GM12878 (cell line): ENCODE measurements around the gene SLC9C1. TPM values are rescaled to one million over a fixed set of nuclear protein-coding genes. Genes with fewer than 3 reads are reported as not detected.

Source experiments
- CTCF ChIP-seq, 3 experiments: IDR thresholded peaks in 2 of 3; conservative IDR thresholded peaks in 1 of 3; 2 replicates each; pipeline ENCODE4 v1.5.1; 2011; ENCODE audit warnings: low read depth in 3 of 3, low read length in 3 of 3, mild to moderate bottlenecking in 3 of 3, control low read depth in 2 of 3, moderate library complexity in 2 of 3, inconsistent platforms in 1 of 3, mixed read lengths in 1 of 3; ENCODE audit not compliant: control insufficient read depth in 2 of 3, insufficient read depth in 1 of 3; ENCODE audit errors: extremely low read depth in 1 of 3
- RAD21 ChIP-seq: IDR thresholded peaks from 2 replicates; pipeline ENCODE4 v1.6.1; 2011; ENCODE audit warnings: mild to moderate bottlenecking, low read depth, low read length, moderate library complexity; ENCODE audit not compliant: insufficient read depth
- RFX5 ChIP-seq: IDR thresholded peaks from 2 replicates; pipeline ENCODE4 v1.6.1; 2011; ENCODE audit warnings: low read depth, low read length, improper control_type of control experiment
- SKIL ChIP-seq: fragments of 450-650 bp; IDR thresholded peaks from 2 replicates; pipeline ENCODE4 v1.6.1; 2017; ENCODE audit warnings: mild to moderate bottlenecking, low read depth, inconsistent platforms; ENCODE audit not compliant: poor library complexity, severe bottlenecking
- SMAD5 ChIP-seq: IDR thresholded peaks from 2 replicates; pipeline ENCODE4 v1.6.1; 2016; ENCODE audit warnings: antibody characterized with exemption, low read depth
- SMARCA5 ChIP-seq: fragments of 450-650 bp; IDR thresholded peaks from 2 replicates; pipeline ENCODE4 v1.6.1; 2017; ENCODE audit warnings: mild to moderate bottlenecking
- SMC3 ChIP-seq: IDR thresholded peaks from 2 replicates; pipeline ENCODE4 v1.6.1; 2011; ENCODE audit warnings: low read length, improper control_type of control experiment, borderline replicate concordance
- SREBF2 ChIP-seq: IDR thresholded peaks from 2 replicates; pipeline ENCODE4 v1.6.1; 2012; ENCODE audit warnings: mild to moderate bottlenecking, low read length
- ZBTB4 ChIP-seq: fragments of 450-650 bp; formaldehyde crosslinking; IDR thresholded peaks from 2 replicates; pipeline ENCODE4 v1.4.0; 2022; ENCODE audit warnings: mild to moderate bottlenecking, moderate library complexity
- ZSCAN29 ChIP-seq: fragments of 450-650 bp; IDR thresholded peaks from 2 replicates; pipeline ENCODE4 v1.6.1; 2017; ENCODE audit warnings: mild to moderate bottlenecking, moderate library complexity
- polyA plus RNA-seq, 11 experiments: library from polyadenylated mRNA; depleted of rRNA in 4 of 11; unstranded in 6 of 11; stranded (reverse) in 5 of 11; fragments of >200 nt; fragmentation: Nextera tagmentation in 4 of 11; fragmentation: Illumina TruSeq in 1 of 11; extraction: Ambion mirVana in 4 of 11; extraction: Trizol in 1 of 11; gene quantifications; 1 replicate in 1 of 11; 2 replicates in 10 of 11; pipeline versions ENCODE4 v1.2.1 to v1.2.3, GENCODE V29; 2011 to 2016; ENCODE audit warnings: inconsistent platforms in 2 of 11, missing spikeins in 2 of 11, low read depth in 1 of 11
- total RNA-seq, 4 experiments: library from RNA; depleted of rRNA in 3 of 4; stranded (reverse); fragments of >200 nt in 3 of 4; fragmentation: Illumina TruSeq in 1 of 4; extraction: Trizol in 1 of 4; gene quantifications; 2 replicates each; pipeline versions ENCODE4 v1.2.1 to v1.2.3, GENCODE V29; 2013 to 2021
- TF ChIP-seq, protein P1 (sequence below): fragments of 450-650 bp; IDR thresholded peaks from 2 replicates; pipeline ENCODE4 v1.6.1; 2016; ENCODE audit warnings: mild to moderate bottlenecking
- TF ChIP-seq, protein P2 (sequence below): fragments of 450-650 bp; IDR thresholded peaks from 2 replicates; pipeline ENCODE4 v1.6.1; 2017; ENCODE audit warnings: mild to moderate bottlenecking, moderate library complexity

The SLC9C1 gene
- total and polyA plus RNA-seq, 10 of the 15 experiments (the other 5 are each of a cell fraction or from before 2014, with no cell fraction given), result not detected

DNA sequence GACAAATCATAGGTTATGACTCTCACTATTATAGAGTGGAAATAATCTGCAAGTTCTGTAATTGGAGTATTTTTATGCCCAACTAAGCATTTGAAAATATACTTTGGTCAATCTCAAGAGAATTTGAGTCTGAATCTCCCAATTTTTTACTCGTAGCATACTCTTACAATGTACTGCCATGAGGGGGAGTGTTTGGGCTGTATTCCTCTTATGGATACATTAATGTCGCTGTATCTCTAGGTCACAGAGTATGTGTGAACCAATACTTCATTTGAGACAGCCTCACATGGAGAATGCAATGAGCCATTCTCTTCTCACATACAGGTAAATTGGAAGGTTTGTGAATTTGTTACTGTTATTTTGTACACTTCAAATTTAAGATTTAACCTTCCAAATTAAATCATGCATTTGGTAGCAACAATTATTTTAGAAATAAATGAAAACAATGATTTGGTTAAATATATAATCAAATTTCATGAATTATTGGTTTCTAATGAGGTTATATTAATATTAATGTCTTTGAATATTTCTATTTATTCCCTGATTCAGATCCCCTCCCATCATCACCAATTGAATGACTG is 33.4 kb upstream of the SLC9C1 start (continued):
- TF ChIP-seq ZBTB4 (no peak), RAD21 (peak; percentile 98), CTCF (IDR thresholded peaks at IDR 0.05 in 2 of 3, conservative IDR thresholded peaks at IDR 0.05 in 1 of 3; ENCODE audit: control insufficient read depth in 2 of 3, extremely low read depth in 1 of 3, insufficient read depth in 1 of 3, low read depth in 3 of 3, low read length in 3 of 3) (peak; percentile 60 to 82 (median 64)), SMARCA5 (peak; percentile 66; the same call in 1 of the 2 replicates), SREBF2 (no peak), SMC3 (peak; percentile 98), SMAD5 (no peak), RFX5 (no peak), ZSCAN29 (no peak), SKIL (peak; percentile 41)
- TF ChIP-seq, protein P1, sequence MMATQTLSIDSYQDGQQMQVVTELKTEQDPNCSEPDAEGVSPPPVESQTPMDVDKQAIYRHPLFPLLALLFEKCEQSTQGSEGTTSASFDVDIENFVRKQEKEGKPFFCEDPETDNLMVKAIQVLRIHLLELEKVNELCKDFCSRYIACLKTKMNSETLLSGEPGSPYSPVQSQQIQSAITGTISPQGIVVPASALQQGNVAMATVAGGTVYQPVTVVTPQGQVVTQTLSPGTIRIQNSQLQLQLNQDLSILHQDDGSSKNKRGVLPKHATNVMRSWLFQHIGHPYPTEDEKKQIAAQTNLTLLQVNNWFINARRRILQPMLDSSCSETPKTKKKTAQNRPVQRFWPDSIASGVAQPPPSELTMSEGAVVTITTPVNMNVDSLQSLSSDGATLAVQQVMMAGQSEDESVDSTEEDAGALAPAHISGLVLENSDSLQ, result peak; percentile 11; the same call in 1 of the 2 replicates
- TF ChIP-seq, protein P2, sequence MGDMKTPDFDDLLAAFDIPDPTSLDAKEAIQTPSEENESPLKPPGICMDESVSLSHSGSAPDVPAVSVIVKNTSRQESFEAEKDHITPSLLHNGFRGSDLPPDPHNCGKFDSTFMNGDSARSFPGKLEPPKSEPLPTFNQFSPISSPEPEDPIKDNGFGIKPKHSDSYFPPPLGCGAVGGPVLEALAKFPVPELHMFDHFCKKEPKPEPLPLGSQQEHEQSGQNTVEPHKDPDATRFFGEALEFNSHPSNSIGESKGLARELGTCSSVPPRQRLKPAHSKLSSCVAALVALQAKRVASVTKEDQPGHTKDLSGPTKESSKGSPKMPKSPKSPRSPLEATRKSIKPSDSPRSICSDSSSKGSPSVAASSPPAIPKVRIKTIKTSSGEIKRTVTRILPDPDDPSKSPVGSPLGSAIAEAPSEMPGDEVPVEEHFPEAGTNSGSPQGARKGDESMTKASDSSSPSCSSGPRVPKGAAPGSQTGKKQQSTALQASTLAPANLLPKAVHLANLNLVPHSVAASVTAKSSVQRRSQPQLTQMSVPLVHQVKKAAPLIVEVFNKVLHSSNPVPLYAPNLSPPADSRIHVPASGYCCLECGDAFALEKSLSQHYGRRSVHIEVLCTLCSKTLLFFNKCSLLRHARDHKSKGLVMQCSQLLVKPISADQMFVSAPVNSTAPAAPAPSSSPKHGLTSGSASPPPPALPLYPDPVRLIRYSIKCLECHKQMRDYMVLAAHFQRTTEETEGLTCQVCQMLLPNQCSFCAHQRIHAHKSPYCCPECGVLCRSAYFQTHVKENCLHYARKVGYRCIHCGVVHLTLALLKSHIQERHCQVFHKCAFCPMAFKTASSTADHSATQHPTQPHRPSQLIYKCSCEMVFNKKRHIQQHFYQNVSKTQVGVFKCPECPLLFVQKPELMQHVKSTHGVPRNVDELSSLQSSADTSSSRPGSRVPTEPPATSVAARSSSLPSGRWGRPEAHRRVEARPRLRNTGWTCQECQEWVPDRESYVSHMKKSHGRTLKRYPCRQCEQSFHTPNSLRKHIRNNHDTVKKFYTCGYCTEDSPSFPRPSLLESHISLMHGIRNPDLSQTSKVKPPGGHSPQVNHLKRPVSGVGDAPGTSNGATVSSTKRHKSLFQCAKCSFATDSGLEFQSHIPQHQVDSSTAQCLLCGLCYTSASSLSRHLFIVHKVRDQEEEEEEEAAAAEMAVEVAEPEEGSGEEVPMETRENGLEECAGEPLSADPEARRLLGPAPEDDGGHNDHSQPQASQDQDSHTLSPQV, result 0 out of 2 replicates have a peak, but pooled peaks have one; percentile 86
